ENCODE measurements around the gene ABHD1. TPM values are rescaled to one million over a fixed set of nuclear protein-coding genes. Genes with fewer than 3 reads are reported as not detected.

ABHD1 gene
- total RNA-seq, 1 donor from 2014 or later, result not detected

DNA sequence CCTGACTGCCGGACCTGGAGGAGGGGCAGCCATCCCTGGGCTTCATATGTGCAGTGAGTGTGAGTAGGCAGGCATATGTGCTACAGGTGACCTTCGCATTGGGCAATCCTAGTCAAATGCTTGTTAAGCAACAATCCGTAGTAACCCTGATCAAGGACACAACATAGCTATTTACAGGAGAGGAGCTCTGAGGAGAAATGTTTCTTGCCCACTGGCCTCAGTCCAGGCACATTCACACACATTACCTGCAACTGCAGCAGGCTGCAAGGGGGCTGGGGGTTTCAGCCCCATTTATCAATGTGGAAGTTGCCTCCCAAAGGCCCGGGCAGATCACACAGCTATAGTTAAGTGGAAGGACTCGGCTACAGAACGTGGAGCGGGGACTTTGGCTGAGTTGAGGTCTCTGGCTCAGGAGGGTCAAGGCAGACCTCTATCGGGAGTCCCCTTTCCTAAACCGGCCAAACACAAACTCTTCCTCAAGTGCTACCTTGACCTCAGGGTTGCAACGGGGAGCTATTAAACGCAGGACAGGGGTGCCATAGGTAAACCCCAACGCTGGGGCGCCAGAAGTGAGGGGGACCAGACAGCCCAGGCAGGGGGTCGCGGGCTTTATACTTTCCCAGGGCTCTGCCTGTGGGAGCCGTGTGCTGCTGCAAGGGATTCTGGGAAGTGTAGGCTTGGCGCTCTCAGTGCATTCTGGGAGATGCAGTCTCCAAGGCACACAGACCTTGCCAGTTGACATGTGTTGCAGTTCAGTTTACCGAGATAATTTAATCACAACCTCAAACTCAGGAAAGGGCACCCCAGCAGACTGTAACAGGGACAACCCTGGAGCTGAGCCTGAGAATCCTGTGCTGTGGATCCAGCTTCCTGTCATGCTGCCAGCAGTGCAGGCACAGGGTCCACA is 27.6 kb upstream of the ABHD1 start:
- Histone ChIP-seq H3K4me3 (ENCODE audit: low read depth, low read length) (peak overlapping the region; percentile 16), H3K27me3 (ENCODE audit: control insufficient read depth, insufficient read depth, low read length) (no peaks in the 10 kb centered on the region)
- DNase-seq (ENCODE audit: low read depth), result no peak

DNA sequence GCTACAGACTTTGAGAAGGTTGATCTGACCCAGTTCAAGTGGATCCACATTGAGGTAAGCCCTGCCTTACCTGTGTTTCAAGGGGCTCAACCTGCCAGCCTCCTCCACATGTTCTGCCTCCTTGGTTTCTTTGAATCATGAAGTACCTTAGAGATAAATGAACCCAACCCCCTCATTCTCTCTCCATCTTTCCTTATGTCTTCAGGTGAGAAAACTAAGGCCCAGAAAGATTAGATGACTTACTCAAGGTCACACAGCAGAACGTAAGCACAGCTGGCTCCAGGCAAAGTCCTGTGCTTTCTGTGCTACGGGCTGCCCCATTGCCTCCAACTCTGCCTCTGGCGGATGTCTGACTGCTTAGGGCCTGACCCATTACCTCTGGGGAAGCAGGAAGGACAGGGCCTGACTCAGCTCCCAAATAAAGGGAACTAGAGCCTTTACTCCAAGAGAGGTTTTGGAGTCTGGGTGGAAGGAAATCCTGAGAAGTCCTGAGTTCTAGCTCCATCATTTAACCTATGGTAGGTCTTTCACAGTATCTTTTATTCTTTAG is 26.8 kb upstream of the ABHD1 start:
- DNase-seq (ENCODE audit: low read depth), result no peak
- H3K4me3 ChIP-seq (ENCODE audit: low read depth, low read length), result no peak overlapping the region
- no peaks in the 10 kb centered on the region for H3K36me3 ChIP-seq (ENCODE audit: control insufficient read depth, insufficient read depth, low read length)
- no peaks in the 10 kb centered on the region for H3K27me3 ChIP-seq (ENCODE audit: control insufficient read depth, insufficient read depth, low read length)
- TF ChIP-seq, protein P1, sequence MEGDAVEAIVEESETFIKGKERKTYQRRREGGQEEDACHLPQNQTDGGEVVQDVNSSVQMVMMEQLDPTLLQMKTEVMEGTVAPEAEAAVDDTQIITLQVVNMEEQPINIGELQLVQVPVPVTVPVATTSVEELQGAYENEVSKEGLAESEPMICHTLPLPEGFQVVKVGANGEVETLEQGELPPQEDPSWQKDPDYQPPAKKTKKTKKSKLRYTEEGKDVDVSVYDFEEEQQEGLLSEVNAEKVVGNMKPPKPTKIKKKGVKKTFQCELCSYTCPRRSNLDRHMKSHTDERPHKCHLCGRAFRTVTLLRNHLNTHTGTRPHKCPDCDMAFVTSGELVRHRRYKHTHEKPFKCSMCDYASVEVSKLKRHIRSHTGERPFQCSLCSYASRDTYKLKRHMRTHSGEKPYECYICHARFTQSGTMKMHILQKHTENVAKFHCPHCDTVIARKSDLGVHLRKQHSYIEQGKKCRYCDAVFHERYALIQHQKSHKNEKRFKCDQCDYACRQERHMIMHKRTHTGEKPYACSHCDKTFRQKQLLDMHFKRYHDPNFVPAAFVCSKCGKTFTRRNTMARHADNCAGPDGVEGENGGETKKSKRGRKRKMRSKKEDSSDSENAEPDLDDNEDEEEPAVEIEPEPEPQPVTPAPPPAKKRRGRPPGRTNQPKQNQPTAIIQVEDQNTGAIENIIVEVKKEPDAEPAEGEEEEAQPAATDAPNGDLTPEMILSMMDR (IDR thresholded peaks at IDR 0.05; ENCODE audit: insufficient read depth, low read length, poor library complexity, severe bottlenecking), result no peak

More for the DNA sequence above, 27.6 kb upstream of the ABHD1 start:
- no peaks in the 10 kb centered on the region for H3K36me3 ChIP-seq (ENCODE audit: control insufficient read depth, insufficient read depth, low read length)
- TF ChIP-seq, protein P1 (IDR thresholded peaks at IDR 0.05; ENCODE audit: insufficient read depth, low read length, poor library complexity, severe bottlenecking), result no peak

DNA sequence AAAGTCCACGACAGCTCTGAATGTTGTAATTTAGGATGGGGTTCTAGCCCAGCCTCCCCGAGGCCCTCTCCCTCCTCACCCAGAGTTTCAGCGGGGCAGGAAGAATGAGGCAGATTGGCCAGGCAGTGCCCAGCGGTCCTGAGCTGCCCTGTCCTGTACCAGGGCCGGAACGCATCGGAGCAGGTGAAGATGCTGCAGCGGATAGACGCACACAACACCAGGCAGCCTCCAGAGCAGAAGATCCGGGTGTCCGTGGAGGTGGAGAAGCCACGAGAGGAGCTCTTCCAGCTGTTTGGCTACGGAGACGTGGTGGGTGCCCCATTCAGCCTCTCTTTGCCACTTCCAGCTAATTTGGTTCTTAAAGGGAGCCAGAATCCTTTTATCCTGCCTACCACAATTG is 26.3 kb upstream of the ABHD1 start:
- DNase-seq (ENCODE audit: low read depth), result no peak
- TF ChIP-seq, protein P1 (IDR thresholded peaks at IDR 0.05; ENCODE audit: insufficient read depth, low read length, poor library complexity, severe bottlenecking), result no peak
- Histone ChIP-seq H3K36me3 (ENCODE audit: control insufficient read depth, insufficient read depth, low read length) (no peaks in the 10 kb centered on the region), H3K27me3 (ENCODE audit: control insufficient read depth, insufficient read depth, low read length) (no peaks in the 10 kb centered on the region), H3K4me3 (ENCODE audit: low read depth, low read length) (no peak overlapping the region)

DNA sequence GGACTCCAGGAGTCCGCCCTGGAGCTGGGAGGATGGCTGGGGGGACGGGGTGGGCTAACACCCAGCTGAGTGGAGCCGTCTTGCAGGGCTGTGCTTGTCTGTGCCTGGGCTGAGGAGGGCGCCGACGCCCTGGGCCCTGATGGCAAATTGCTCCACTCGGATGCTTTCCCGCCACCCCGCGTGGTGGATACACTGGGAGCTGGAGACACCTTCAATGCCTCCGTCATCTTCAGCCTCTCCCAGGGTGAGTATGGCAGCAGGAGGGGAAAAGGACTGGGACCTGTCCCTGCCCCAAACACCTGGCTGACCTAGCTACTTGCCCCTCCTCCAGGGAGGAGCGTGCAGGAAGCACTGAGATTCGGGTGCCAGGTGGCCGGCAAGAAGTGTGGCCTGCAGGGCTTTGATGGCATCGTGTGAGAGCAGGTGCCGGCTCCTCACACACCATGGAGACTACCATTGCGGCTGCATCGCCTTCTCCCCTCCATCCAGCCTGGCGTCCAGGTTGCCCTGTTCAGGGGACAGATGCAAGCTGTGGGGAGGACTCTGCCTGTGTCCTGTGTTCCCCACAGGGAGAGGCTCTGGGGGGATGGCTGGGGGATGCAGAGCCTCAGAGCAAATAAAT is 24.2 kb upstream of the ABHD1 start:
- Histone ChIP-seq H3K36me3 (ENCODE audit: control insufficient read depth, insufficient read depth, low read length) (no peaks in the 10 kb centered on the region), H3K4me3 (ENCODE audit: low read depth, low read length) (no peak overlapping the region), H3K27me3 (ENCODE audit: control insufficient read depth, insufficient read depth, low read length) (no peaks in the 10 kb centered on the region)
- no peak for DNase-seq (ENCODE audit: low read depth)
- TF ChIP-seq, protein P1 (IDR thresholded peaks at IDR 0.05; ENCODE audit: insufficient read depth, low read length, poor library complexity, severe bottlenecking), result no peak

DNA sequence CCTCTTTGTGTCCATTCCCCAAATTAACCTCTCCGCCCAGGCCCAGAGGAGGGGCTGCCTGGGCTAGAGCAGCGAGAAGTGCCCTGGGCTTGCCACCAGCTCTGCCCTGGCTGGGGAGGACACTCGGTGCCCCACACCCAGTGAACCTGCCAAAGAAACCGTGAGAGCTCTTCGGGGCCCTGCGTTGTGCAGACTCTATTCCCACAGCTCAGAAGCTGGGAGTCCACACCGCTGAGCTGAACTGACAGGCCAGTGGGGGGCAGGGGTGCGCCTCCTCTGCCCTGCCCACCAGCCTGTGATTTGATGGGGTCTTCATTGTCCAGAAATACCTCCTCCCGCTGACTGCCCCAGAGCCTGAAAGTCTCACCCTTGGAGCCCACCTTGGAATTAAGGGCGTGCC is 23.6 kb upstream of the ABHD1 start:
- H3K36me3 ChIP-seq (ENCODE audit: control insufficient read depth, insufficient read depth, low read length), result no peaks in the 10 kb centered on the region
- TF ChIP-seq, protein P1 (IDR thresholded peaks at IDR 0.05; ENCODE audit: insufficient read depth, low read length, poor library complexity, severe bottlenecking), result no peak
- H3K27me3 ChIP-seq (ENCODE audit: control insufficient read depth, insufficient read depth, low read length), result no peaks in the 10 kb centered on the region
- no peak overlapping the region for H3K4me3 ChIP-seq (ENCODE audit: low read depth, low read length)
- DNase-seq (ENCODE audit: low read depth), result no peak

All from kidney epithelial cell (primary cell).